ENCODE measurements around the gene ARGLU1. TPM values are rescaled to one million over a fixed set of nuclear protein-coding genes. Genes with fewer than 3 reads are reported as not detected.

Gene ARGLU1
- polyA plus RNA-seq, 1 donor (not counting 4 experiments of a cell fraction or from before 2014, with no cell fraction given) = 96.8 TPM

- TF ChIP-seq EZH2 (IDR thresholded peaks at IDR 0.05; ENCODE audit: low read length) (no peak), CTCF (optimal IDR thresholded peaks at IDR 0.05 in 1 of 3, IDR thresholded peaks at IDR 0.05 in 1 of 3, conservative IDR thresholded peaks at IDR 0.05 in 1 of 3; ENCODE audit: extremely low read depth in 1 of 3, insufficient read depth in 2 of 3, low read length in 3 of 3) (no peak)
- Histone ChIP-seq H4K20me1 (ENCODE audit: control insufficient read depth, extremely low read depth, insufficient read depth, low read length) (peaks cover 21% of the 10 kb centered on the region), H3K36me3 (ENCODE audit: control insufficient read depth in 2 of 2, extremely low read depth in 1 of 2, insufficient read depth in 2 of 2, low read length in 2 of 2) (peaks cover 16 to 18% of the 10 kb centered on the region in 2 experiments), H2AFZ (ENCODE audit: control insufficient read depth, low read length) (no peak overlapping the region), H3K4me2 (ENCODE audit: control insufficient read depth, extremely low read depth, insufficient read depth, low read depth, low read length) (no peak overlapping the region), H3K79me2 (ENCODE audit: control insufficient read depth, insufficient read depth, low read length) (peaks cover 97% of the 10 kb centered on the region), H3K4me3 (ENCODE audit: control insufficient read depth in 2 of 3, extremely low read depth in 1 of 3, insufficient read depth in 2 of 3, low read depth in 1 of 3, low read length in 3 of 3) (no peak overlapping the region), H3K9me1 (ENCODE audit: control insufficient read depth, extremely low read depth, insufficient read depth, low read length) (no peaks in the 10 kb centered on the region), H3K9me3 (ENCODE audit: control insufficient read depth, low read depth, low read length) (no peaks in the 10 kb centered on the region), H3K9ac (ENCODE audit: control insufficient read depth, extremely low read depth, insufficient read depth, low read length) (no peak overlapping the region), H3K27ac (ENCODE audit: control insufficient read depth, insufficient read depth, low read length) (no peak overlapping the region), H3K4me1 (ENCODE audit: control insufficient read depth, extremely low read depth, insufficient read depth, low read length) (no peaks in the 10 kb centered on the region), H3K27me3 (ENCODE audit: control insufficient read depth, extremely low read depth, insufficient read depth, low read length) (no peaks in the 10 kb centered on the region)
- no peak for FAIRE-seq
- no peak for DNase-seq (ENCODE audit: low read depth, low spot score)
- dilution Hi-C loops (cut with MboI; ENCODE audit: extremely low pct_ligation_motif_present, low sequenced_read_pairs) = no loop called here
These were observed 16.2 kb downstream of the ARGLU1 start for GRCh38 chr13:106551751-106552150.

- Histone ChIP-seq H3K9me3 (ENCODE audit: control insufficient read depth, low read depth, low read length) (no peaks in the 10 kb centered on the region), H3K4me3 (ENCODE audit: control insufficient read depth in 2 of 3, extremely low read depth in 1 of 3, insufficient read depth in 2 of 3, low read depth in 1 of 3, low read length in 3 of 3) (no peak overlapping the region), H3K27ac (ENCODE audit: control insufficient read depth, insufficient read depth, low read length) (no peak overlapping the region), H3K4me1 (ENCODE audit: control insufficient read depth, extremely low read depth, insufficient read depth, low read length) (no peaks in the 10 kb centered on the region), H3K9ac (ENCODE audit: control insufficient read depth, extremely low read depth, insufficient read depth, low read length) (no peak overlapping the region), H3K9me1 (ENCODE audit: control insufficient read depth, extremely low read depth, insufficient read depth, low read length) (no peaks in the 10 kb centered on the region), H3K36me3 (ENCODE audit: control insufficient read depth in 2 of 2, extremely low read depth in 1 of 2, insufficient read depth in 2 of 2, low read length in 2 of 2) (peaks cover 16 to 18% of the 10 kb centered on the region in 2 experiments), H3K79me2 (ENCODE audit: control insufficient read depth, insufficient read depth, low read length) (peaks cover 98% of the 10 kb centered on the region), H4K20me1 (ENCODE audit: control insufficient read depth, extremely low read depth, insufficient read depth, low read length) (peaks cover 22% of the 10 kb centered on the region), H3K4me2 (ENCODE audit: control insufficient read depth, extremely low read depth, insufficient read depth, low read depth, low read length) (no peak overlapping the region), H2AFZ (ENCODE audit: control insufficient read depth, low read length) (no peak overlapping the region), H3K27me3 (ENCODE audit: control insufficient read depth, extremely low read depth, insufficient read depth, low read length) (no peaks in the 10 kb centered on the region)
- FAIRE-seq (no peak), DNase-seq (ENCODE audit: low read depth, low spot score) (no peak)
- TF ChIP-seq EZH2 (IDR thresholded peaks at IDR 0.05; ENCODE audit: low read length) (no peak), CTCF (optimal IDR thresholded peaks at IDR 0.05 in 1 of 3, IDR thresholded peaks at IDR 0.05 in 1 of 3, conservative IDR thresholded peaks at IDR 0.05 in 1 of 3; ENCODE audit: extremely low read depth in 1 of 3, insufficient read depth in 2 of 3, low read length in 3 of 3) (no peak)
- dilution Hi-C loops (cut with MboI; ENCODE audit: extremely low pct_ligation_motif_present, low sequenced_read_pairs) = no loop called here
These were observed 16.6 kb downstream of the ARGLU1 start for GRCh38 chr13:106551350-106551749.
